ENCODE results near the gene ALOXE3.

The ALOXE3 gene

GRCh38 chr17:8117980-8118768, at the start of gene ALOXE3:
Gene ALOXE3, minus strand, starts transcription at chr17:8118514. Its CDS starts 524 bp downstream, at chr17:8117990.
- no peak for DNase-seq (ENCODE audit: low read depth)

GRCh38 chr17:8167526-8167925, 49.2 kb upstream of the ALOXE3 start:
- DNase-seq (ENCODE audit: low read depth): no peak

- no peak for DNase-seq (ENCODE audit: low read depth)
Measured at GRCh38 chr17:8166731-8167130, 48.4 kb upstream of the ALOXE3 start.

- no peak for DNase-seq (ENCODE audit: low read depth)
Measured at GRCh38 chr17:8164815-8165131, 46.5 kb upstream of the ALOXE3 start.

- DNase-seq (ENCODE audit: low read depth): peak; percentile 60
Measured at GRCh38 chr17:8163978-8164814, 45.9 kb upstream of the ALOXE3 start.

- no peak for DNase-seq (ENCODE audit: low read depth)
Measured at GRCh38 chr17:8162997-8163977, 45.0 kb upstream of the ALOXE3 start.

- peak; percentile 67 for DNase-seq (ENCODE audit: low read depth)
Measured at GRCh38 chr17:8162233-8162996, 44.1 kb upstream of the ALOXE3 start, which contains the start of gene VAMP2. Gene VAMP2, minus strand, starts transcription at chr17:8162948. Its CDS starts 69 bp downstream, at chr17:8162879.

GRCh38 chr17:8161289-8162232, 43.2 kb upstream of the ALOXE3 start:
- no peak for DNase-seq (ENCODE audit: low read depth)

- no peak for DNase-seq (ENCODE audit: low read depth)
Measured at GRCh38 chr17:8160741-8161221, 42.5 kb upstream of the ALOXE3 start.

GRCh38 chr17:8160224-8160577, 41.9 kb upstream of the ALOXE3 start:
- DNase-seq (ENCODE audit: low read depth): no peak

- DNase-seq (ENCODE audit: low read depth): no peak
Measured at GRCh38 chr17:8159459-8160223, 41.3 kb upstream of the ALOXE3 start.

- DNase-seq (ENCODE audit: low read depth): no peak
Measured at GRCh38 chr17:8159032-8159400, 40.7 kb upstream of the ALOXE3 start.

- DNase-seq (ENCODE audit: low read depth): peak; percentile 76
Measured at GRCh38 chr17:8158267-8159031, 40.1 kb upstream of the ALOXE3 start.

- DNase-seq (ENCODE audit: low read depth): peak; percentile 100
Measured at GRCh38 chr17:8156246-8156992, 38.1 kb upstream of the ALOXE3 start.

- DNase-seq (ENCODE audit: low read depth): no peak
Measured at GRCh38 chr17:8155996-8156245, 37.6 kb upstream of the ALOXE3 start.

GRCh38 chr17:8155231-8155995, 37.1 kb upstream of the ALOXE3 start:
- DNase-seq (ENCODE audit: low read depth): no peak

GRCh38 chr17:8154608-8155155, 36.4 kb upstream of the ALOXE3 start:
- DNase-seq (ENCODE audit: low read depth): no peak

Measured in stimulated activated CD8-positive, alpha-beta memory T cell treated with anti-CD3 and anti-CD28 coated beads, Interleukin-12 subunit alpha, Interleukin-12 subunit beta, amount 100 ng/mL, for 1 hour (primary cell).